HepG2 (cell line): ENCODE results near the gene NTN5. TPM values are rescaled to one million over a fixed set of nuclear protein-coding genes. Genes with fewer than 3 reads are reported as not detected.

Source experiments
- ATAC-seq: fragments of 200-7000 bp; cut with Tn5 transposase; 3 replicates; pipeline ENCODE4 v1.9.1; 2020; ENCODE audit warnings: mild to moderate bottlenecking, moderate library complexity
- BruUV-seq: library from RNA; stranded (reverse); fragments of 400-500 nt; replicated peaks from 2 replicates; lab custom pipeline; 2021; lab: Mats Ljungman, UMichigan
- CTCF ChIA-PET: fragments of 300-600 bp; formaldehyde crosslinking; extraction: SDS; loops from one replicate; lab custom pipeline; 2021; ENCODE audit warnings: low total read pairs, inconsistent platforms, low intra/inter-chr PET ratio; lab: Yijun Ruan, JAX
- POLR2A ChIA-PET: fragments of 350-600 bp; sonication (Branson Sonifier 250); formaldehyde crosslinking; loops from one replicate; lab custom pipeline; 2020; ENCODE audit warnings: antibody characterized with exemption, inconsistent platforms; lab: Yijun Ruan, JAX
- DNase-seq: peaks from one replicate; pipeline ENCODE4 v3.0.0-alpha.2; 2015; ENCODE audit warnings: low spot score
- FAIRE-seq: peaks from 3 replicates; lab custom pipeline; 2011; peaks lifted over from hg19 to GRCh38; lab: Jason Lieb, UNC
- H2AFZ ChIP-seq: one replicate; pipeline ENCODE4 v1.6.1; 2011; ENCODE audit warnings: low read length, inconsistent platforms
- H3K27ac ChIP-seq: fragments of 300-600 bp; 3 replicates; pipeline ENCODE4 v1.8.0; 2011; ENCODE audit warnings: mixed run types, mild to moderate bottlenecking, mixed read lengths, low read length, inconsistent platforms; ENCODE audit not compliant: insufficient read depth; ENCODE audit errors: extremely low read length
- H3K27me3 ChIP-seq, 2 experiments: fragments of 200-600 bp in 1 of 2; 2 replicates in 1 of 2; 3 replicates in 1 of 2; pipeline versions ENCODE4 v1.6.0 to v1.8.0; 2011; ENCODE audit warnings: low read length in 2 of 2, mild to moderate bottlenecking in 2 of 2, moderate library complexity in 2 of 2, inconsistent platforms in 1 of 2; ENCODE audit not compliant: insufficient read depth in 2 of 2, control insufficient read depth in 1 of 2
- H3K36me3 ChIP-seq, 2 experiments: fragments of 200-600 bp in 1 of 2; replicated peaks in 1 of 2; 2 replicates in 1 of 2; 3 replicates in 1 of 2; pipeline versions ENCODE4 v1.5.1 to v1.8.0; 2011; ENCODE audit warnings: low read length in 2 of 2, inconsistent platforms in 1 of 2; ENCODE audit not compliant: insufficient read depth in 2 of 2, control insufficient read depth in 1 of 2
- H3K4me1 ChIP-seq: 2 replicates; pipeline ENCODE4 v1.5.1; 2012; ENCODE audit warnings: low read length, inconsistent platforms; ENCODE audit not compliant: insufficient read depth
- H3K4me2 ChIP-seq: 2 replicates; pipeline ENCODE4 v1.6.0; 2011; ENCODE audit warnings: low read depth, low read length, inconsistent platforms
- H3K4me3 ChIP-seq, 3 experiments: fragments of 200-600 bp in 1 of 3; sonication (generic), shearing (Covaris generic) in 1 of 3; replicated peaks in 1 of 3; 2 replicates each; pipeline ENCODE4 v1.5.1; 2011 to 2016; ENCODE audit warnings: low read length in 3 of 3, inconsistent platforms in 2 of 3, low read depth in 2 of 3, mild to moderate bottlenecking in 2 of 3, control low read depth in 1 of 3, mixed read lengths in 1 of 3; ENCODE audit not compliant: insufficient read depth in 1 of 3
- H3K79me2 ChIP-seq: one replicate; pipeline ENCODE4 v1.6.1; 2011; ENCODE audit warnings: low read length, inconsistent platforms; ENCODE audit not compliant: insufficient read depth
- H3K9ac ChIP-seq: 2 replicates; pipeline ENCODE4 v1.6.0; 2011; ENCODE audit warnings: mild to moderate bottlenecking, low read depth, low read length, inconsistent platforms; ENCODE audit not compliant: insufficient read depth
- H3K9me3 ChIP-seq: 2 replicates; pipeline ENCODE4 v1.5.1; 2012; ENCODE audit warnings: mild to moderate bottlenecking, low read length
- H4K20me1 ChIP-seq: 2 replicates; pipeline ENCODE4 v1.6.0; 2011; ENCODE audit warnings: inconsistent platforms, mild to moderate bottlenecking, low read length, moderate library complexity; ENCODE audit not compliant: insufficient read depth
- DPF2 ChIP-seq: sonication (generic); formaldehyde crosslinking; IDR thresholded peaks from 2 replicates; pipeline ENCODE4 v1.4.0; 2020; ENCODE audit warnings: mild to moderate bottlenecking, low read depth, missing genetic modification reagents, borderline replicate concordance
- ELF3 ChIP-seq: IDR thresholded peaks from 2 replicates; pipeline ENCODE4 v1.6.1; 2016; ENCODE audit warnings: missing genetic modification reagents, missing compliant biosample characterization
- MAZ ChIP-seq, 2 experiments: sonication (generic) in 1 of 2; formaldehyde crosslinking in 1 of 2; IDR thresholded peaks; 2 replicates each; pipeline versions ENCODE4 v1.5.0 to v1.6.1; 2012 to 2020; ENCODE audit warnings: low read depth in 2 of 2, mild to moderate bottlenecking in 2 of 2, borderline replicate concordance in 1 of 2, improper control_type of control experiment in 1 of 2, low read length in 1 of 2, missing genetic modification reagents in 1 of 2, moderate library complexity in 1 of 2
- MIER3 ChIP-seq: IDR thresholded peaks from 2 replicates; pipeline ENCODE4 v1.6.1; 2016; ENCODE audit warnings: missing compliant biosample characterization, borderline replicate concordance
- SALL2 ChIP-seq: sonication (generic); formaldehyde crosslinking; IDR thresholded peaks from 2 replicates; pipeline ENCODE4 v1.8.1; 2023; ENCODE audit warnings: mild to moderate bottlenecking, missing genetic modification reagents, inconsistent platforms
- SMC3 ChIP-seq: IDR thresholded peaks from 2 replicates; pipeline ENCODE4 v1.6.1; 2011; ENCODE audit warnings: low read length, improper control_type of control experiment
- SMYD3 ChIP-seq: sonication (generic); formaldehyde crosslinking; IDR thresholded peaks from 2 replicates; pipeline ENCODE4 v1.8.1; 2023; ENCODE audit warnings: mild to moderate bottlenecking, missing genetic modification reagents
- SP1 ChIP-seq, 2 experiments: fragments of 450-650 bp in 1 of 2; sonication (generic) in 1 of 2; formaldehyde crosslinking in 1 of 2; IDR thresholded peaks; 2 replicates each; pipeline versions ENCODE4 v1.4.0 to v1.6.1; 2016 to 2020; ENCODE audit warnings: missing genetic modification reagents in 1 of 2
- WGBS: methylation state at CpG from one replicate; pipeline ENCODE4 v1.1.6; 2017; ENCODE audit warnings: low lambda C conversion rate; 5-methylcytosine and 5-hydroxymethylcytosine counted together
- in situ Hi-C: cut with HindIII; loops from 2 replicates; pipeline ENCODE4 v1.10.0; 2017; ENCODE audit warnings: low pct_unique_long_range_greater_than_20kb; ENCODE audit not compliant: extremely low pct_ligation_motif_present
- intact Hi-C: fragments of 100-400 bp; cut with micrococcal nuclease; formaldehyde crosslinking; loops from one replicate; pipeline ENCODE4 v1.10.0; 2022; ENCODE audit not compliant: unreplicated experiment
- polyA plus RNA-seq, 8 experiments: library from polyadenylated mRNA; depleted of rRNA in 3 of 8; stranded (reverse) in 7 of 8; unstranded in 1 of 8; fragments of >200 nt; fragmentation: Illumina TruSeq in 4 of 8; extraction: Trizol in 4 of 8; gene quantifications; 2 replicates each; pipeline versions ENCODE4 v1.2.1 to v1.2.3, GENCODE V29; 2011 to 2016; ENCODE audit warnings: low read depth in 4 of 8, missing spikeins in 1 of 8, mixed read lengths in 1 of 8; ENCODE audit not compliant: insufficient read depth in 1 of 8
- total RNA-seq, 5 experiments: library from RNA; depleted of rRNA; stranded (reverse); fragments of >200 nt; fragmentation: Illumina TruSeq; extraction: Trizol; gene quantifications; 2 replicates each; pipeline ENCODE4 v1.2.3, GENCODE V29; 2016; ENCODE audit warnings: low read depth in 1 of 5
- TF ChIP-seq, protein P1 (sequence below): sonication (generic); formaldehyde crosslinking; IDR thresholded peaks from 2 replicates; pipeline ENCODE4 v1.4.0; 2020; ENCODE audit warnings: missing genetic modification reagents
- TF ChIP-seq, protein P2 (sequence below): sonication (generic); formaldehyde crosslinking; IDR thresholded peaks from 2 replicates; pipeline ENCODE4 v1.4.0; 2020; ENCODE audit warnings: missing genetic modification reagents, borderline replicate concordance
- TF ChIP-seq, protein P3 (sequence below): sonication (generic); formaldehyde crosslinking; IDR thresholded peaks from 2 replicates; pipeline ENCODE4 v1.5.1; 2020; ENCODE audit warnings: mild to moderate bottlenecking, moderate library complexity, missing genetic modification reagents
- TF ChIP-seq, protein P4 (sequence below): sonication (generic); formaldehyde crosslinking; IDR thresholded peaks from 2 replicates; pipeline ENCODE4 v1.5.1; 2020; ENCODE audit warnings: missing genetic modification reagents, mild to moderate bottlenecking, borderline replicate concordance

NTN5 gene
- total and polyA plus RNA-seq, 2 of the 13 experiments (the other 11 are each of a cell fraction or from before 2014, with no cell fraction given), result 0.05 TPM; not detected in 1

DNA sequence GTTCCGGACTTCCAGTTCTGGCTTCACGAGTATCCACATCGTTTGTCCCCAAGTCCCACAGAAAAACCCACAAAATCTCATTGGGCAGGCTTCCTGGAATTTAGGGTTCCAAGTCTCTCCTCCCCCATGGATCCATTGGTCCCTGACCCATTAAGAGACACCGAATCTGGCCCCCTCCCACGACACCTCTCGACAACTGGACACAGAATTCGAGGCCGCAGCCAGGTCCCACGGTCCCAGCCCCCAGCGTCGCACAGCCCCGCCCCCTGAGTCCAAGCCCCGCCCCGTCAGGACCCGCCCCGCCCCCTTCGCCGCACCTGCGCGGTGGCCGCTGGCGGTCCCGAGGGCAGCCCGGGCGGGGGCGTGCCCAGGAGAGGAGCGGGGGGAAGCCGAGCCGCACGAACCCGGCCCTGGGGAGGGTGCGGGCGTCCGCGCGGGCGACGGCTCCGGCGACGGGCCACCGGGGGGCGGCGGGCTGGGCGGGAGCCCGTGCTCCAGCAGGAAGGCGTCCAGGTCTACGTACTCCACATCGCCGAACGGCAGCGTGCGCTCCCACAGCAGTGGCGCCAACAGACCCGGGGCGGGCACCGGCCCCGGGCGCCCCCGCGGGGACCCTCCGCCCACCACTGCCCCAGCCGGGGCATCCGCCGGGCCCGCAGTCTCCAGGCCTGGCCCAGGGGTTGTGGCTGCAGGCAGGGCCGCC lies 37.4 kb downstream of the NTN5 start:
- Histone ChIP-seq H3K27ac (peak overlapping the region; percentile 90), H3K36me3 (no peaks in the 10 kb centered on the region), H3K9me3 (no peaks in the 10 kb centered on the region), H3K4me1 (peaks cover 83% of the 10 kb centered on the region), H3K4me2 (peak overlapping the region; percentile 96), H3K9ac (peak overlapping the region; percentile 78), H3K79me2 (no peaks in the 10 kb centered on the region), H3K27me3 (peaks cover 0 to 8% of the 10 kb centered on the region in 2 experiments; a peak in 3 of 5 replicates), H3K4me3 (peak overlapping the region; percentile 56 to 76 (median 59)), H4K20me1 (no peaks in the 10 kb centered on the region), H2AFZ (no peak overlapping the region)
- POLR2A ChIA-PET, result interaction anchor here (1.8 to 5.8 kb wide), 3 partner anchors 10 to 16 kb away, joined by 15 to 61 read pairs (median 16); partner anchors contain the start of genes CA11, RPL18 and SPHK2
- CTCF ChIA-PET, result no interaction called here
- no peak for FAIRE-seq
- no peak for DNase-seq
- intact Hi-C loops (loop anchor here (2.0 kb wide), 1 partner anchor 17 kb away; the partner anchor contains the start of genes RPL18 and SPHK2), in situ Hi-C loops (no loop called here)
- WGBS, result under 1% methylated on average over 32 of the region's 67 CpGs
- ATAC-seq, result peak; percentile 17
- BruUV-seq, result no TSS peak
- TF ChIP-seq SALL2 (CRISPR knock-in tag), result no peak
- no peak for TF ChIP-seq SMC3
- no peak for TF ChIP-seq DPF2 (CRISPR knock-in tag)
- TF ChIP-seq, protein P1, sequence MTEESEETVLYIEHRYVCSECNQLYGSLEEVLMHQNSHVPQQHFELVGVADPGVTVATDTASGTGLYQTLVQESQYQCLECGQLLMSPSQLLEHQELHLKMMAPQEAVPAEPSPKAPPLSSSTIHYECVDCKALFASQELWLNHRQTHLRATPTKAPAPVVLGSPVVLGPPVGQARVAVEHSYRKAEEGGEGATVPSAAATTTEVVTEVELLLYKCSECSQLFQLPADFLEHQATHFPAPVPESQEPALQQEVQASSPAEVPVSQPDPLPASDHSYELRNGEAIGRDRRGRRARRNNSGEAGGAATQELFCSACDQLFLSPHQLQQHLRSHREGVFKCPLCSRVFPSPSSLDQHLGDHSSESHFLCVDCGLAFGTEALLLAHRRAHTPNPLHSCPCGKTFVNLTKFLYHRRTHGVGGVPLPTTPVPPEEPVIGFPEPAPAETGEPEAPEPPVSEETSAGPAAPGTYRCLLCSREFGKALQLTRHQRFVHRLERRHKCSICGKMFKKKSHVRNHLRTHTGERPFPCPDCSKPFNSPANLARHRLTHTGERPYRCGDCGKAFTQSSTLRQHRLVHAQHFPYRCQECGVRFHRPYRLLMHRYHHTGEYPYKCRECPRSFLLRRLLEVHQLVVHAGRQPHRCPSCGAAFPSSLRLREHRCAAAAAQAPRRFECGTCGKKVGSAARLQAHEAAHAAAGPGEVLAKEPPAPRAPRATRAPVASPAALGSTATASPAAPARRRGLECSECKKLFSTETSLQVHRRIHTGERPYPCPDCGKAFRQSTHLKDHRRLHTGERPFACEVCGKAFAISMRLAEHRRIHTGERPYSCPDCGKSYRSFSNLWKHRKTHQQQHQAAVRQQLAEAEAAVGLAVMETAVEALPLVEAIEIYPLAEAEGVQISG (CRISPR knock-in tag), result peak; percentile 25; the same call in 1 of the 2 replicates
- TF ChIP-seq ELF3, result no peak
- no peak for TF ChIP-seq MIER3 (CRISPR knock-in tag)
- no peak for TF ChIP-seq SMYD3
- TF ChIP-seq, protein P2, sequence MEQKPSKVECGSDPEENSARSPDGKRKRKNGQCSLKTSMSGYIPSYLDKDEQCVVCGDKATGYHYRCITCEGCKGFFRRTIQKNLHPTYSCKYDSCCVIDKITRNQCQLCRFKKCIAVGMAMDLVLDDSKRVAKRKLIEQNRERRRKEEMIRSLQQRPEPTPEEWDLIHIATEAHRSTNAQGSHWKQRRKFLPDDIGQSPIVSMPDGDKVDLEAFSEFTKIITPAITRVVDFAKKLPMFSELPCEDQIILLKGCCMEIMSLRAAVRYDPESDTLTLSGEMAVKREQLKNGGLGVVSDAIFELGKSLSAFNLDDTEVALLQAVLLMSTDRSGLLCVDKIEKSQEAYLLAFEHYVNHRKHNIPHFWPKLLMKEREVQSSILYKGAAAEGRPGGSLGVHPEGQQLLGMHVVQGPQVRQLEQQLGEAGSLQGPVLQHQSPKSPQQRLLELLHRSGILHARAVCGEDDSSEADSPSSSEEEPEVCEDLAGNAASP (CRISPR knock-in tag), result peak; percentile 42; the same call in 1 of the 2 replicates
- TF ChIP-seq SP1 (IDR thresholded peaks at IDR 0.05), result no peak
- TF ChIP-seq SP1 (CRISPR knock-in tag; IDR thresholded peaks at IDR 0.05), result peak; percentile 59; the same call in 1 of the 2 replicates
- no peak for TF ChIP-seq MAZ (IDR thresholded peaks at IDR 0.05; ENCODE audit: borderline replicate concordance, low read depth, low read length)
- TF ChIP-seq MAZ (CRISPR knock-in tag; IDR thresholded peaks at IDR 0.05; ENCODE audit: low read depth), result peak; percentile 47; the same call in 1 of the 2 replicates
- TF ChIP-seq, protein P3, sequence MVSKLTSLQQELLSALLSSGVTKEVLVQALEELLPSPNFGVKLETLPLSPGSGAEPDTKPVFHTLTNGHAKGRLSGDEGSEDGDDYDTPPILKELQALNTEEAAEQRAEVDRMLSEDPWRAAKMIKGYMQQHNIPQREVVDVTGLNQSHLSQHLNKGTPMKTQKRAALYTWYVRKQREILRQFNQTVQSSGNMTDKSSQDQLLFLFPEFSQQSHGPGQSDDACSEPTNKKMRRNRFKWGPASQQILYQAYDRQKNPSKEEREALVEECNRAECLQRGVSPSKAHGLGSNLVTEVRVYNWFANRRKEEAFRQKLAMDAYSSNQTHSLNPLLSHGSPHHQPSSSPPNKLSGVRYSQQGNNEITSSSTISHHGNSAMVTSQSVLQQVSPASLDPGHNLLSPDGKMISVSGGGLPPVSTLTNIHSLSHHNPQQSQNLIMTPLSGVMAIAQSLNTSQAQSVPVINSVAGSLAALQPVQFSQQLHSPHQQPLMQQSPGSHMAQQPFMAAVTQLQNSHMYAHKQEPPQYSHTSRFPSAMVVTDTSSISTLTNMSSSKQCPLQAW (CRISPR knock-in tag), result no peak
- TF ChIP-seq, protein P4, sequence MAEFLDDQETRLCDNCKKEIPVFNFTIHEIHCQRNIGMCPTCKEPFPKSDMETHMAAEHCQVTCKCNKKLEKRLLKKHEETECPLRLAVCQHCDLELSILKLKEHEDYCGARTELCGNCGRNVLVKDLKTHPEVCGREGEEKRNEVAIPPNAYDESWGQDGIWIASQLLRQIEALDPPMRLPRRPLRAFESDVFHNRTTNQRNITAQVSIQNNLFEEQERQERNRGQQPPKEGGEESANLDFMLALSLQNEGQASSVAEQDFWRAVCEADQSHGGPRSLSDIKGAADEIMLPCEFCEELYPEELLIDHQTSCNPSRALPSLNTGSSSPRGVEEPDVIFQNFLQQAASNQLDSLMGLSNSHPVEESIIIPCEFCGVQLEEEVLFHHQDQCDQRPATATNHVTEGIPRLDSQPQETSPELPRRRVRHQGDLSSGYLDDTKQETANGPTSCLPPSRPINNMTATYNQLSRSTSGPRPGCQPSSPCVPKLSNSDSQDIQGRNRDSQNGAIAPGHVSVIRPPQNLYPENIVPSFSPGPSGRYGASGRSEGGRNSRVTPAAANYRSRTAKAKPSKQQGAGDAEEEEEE, result no peak
